Ovary (tissue), 9 donors: ENCODE data around the gene IL1B. TPM values are rescaled to one million over a fixed set of nuclear protein-coding genes. Genes with fewer than 3 reads are reported as not detected.

Experiments
- DNase-seq, 5 donors: peaks; one replicate each; pipeline ENCODE4 v3.0.0-alpha.2; 2019 to 2020
- H3K27ac ChIP-seq, 2 donors: fragments of 200-600 bp; one replicate each; pipeline versions ENCODE4 v1.5.1 to v1.8.0; 2019 to 2022
- H3K27me3 ChIP-seq: fragments of 200-600 bp; one replicate; pipeline ENCODE4 v1.8.0; 2022
- H3K36me3 ChIP-seq: fragments of 200-600 bp; sonication (generic); one replicate; pipeline ENCODE4 v1.5.1; 2019
- H3K4me1 ChIP-seq: one replicate; pipeline ENCODE4 v1.8.1; 2013; ENCODE audit warnings: mild to moderate bottlenecking, moderate library complexity; ENCODE audit not compliant: insufficient read depth
- H3K4me3 ChIP-seq: fragments of 200-600 bp; sonication (generic); one replicate; pipeline ENCODE4 v1.5.1; 2017
- H3K9me3 ChIP-seq, 2 donors: fragments of 200-600 bp in 1 of 2; sonication (generic) in 1 of 2; one replicate each; pipeline versions ENCODE4 v1.5.1 to v1.8.1; 2013 to 2019; ENCODE audit warnings: mild to moderate bottlenecking in 1 of 2, moderate library complexity in 1 of 2
- CTCF ChIP-seq, 3 donors: fragments of 450-650 bp in 2 of 3; fragments of 200-600 bp in 1 of 3; IDR thresholded peaks; one replicate each; pipeline versions ENCODE4 v1.5.1 to v1.8.0; 2016 to 2022; ENCODE audit warnings: antibody characterized with exemption in 3 of 3, mild to moderate bottlenecking in 1 of 3
- EP300 ChIP-seq: sonication (generic); formaldehyde crosslinking; IDR thresholded peaks from one replicate; pipeline ENCODE4 v1.6.1; 2017; ENCODE audit warnings: antibody characterized with exemption
- POLR2A ChIP-seq: fragments of 450-650 bp; IDR thresholded peaks from one replicate; pipeline ENCODE4 v1.6.1; 2017; ENCODE audit warnings: antibody characterized with exemption, mild to moderate bottlenecking, moderate library complexity
- WGBS, 3 donors: extraction: QIAGEN DNeasy Blood & Tissue Kit in 1 of 3; methylation state at CpG; one replicate each; pipeline versions ENCODE4 v1.1.5 to v1.1.7; 2013 to 2017; 5-methylcytosine and 5-hydroxymethylcytosine counted together
- intact Hi-C, 4 donors: fragments of 100-400 bp; cut with DNase I; formaldehyde crosslinking; loops; one replicate each; pipeline versions ENCODE4 v1.11.0 to v1.15.1; 2022 to 2023
- polyA plus RNA-seq, 2 donors: library from polyadenylated mRNA; stranded (reverse); fragments of 200-250 nt in 1 of 2; fragments of 350-450 nt in 1 of 2; fragmentation: Illumina TruSeq in 1 of 2; extraction: RNeasy Lipid Tissue Mini Kit (QIAGEN cat#74804) in 1 of 2; gene quantifications; one replicate each; pipeline ENCODE4 v1.2.3, GENCODE V29; 2013 to 2014
- total RNA-seq, 7 donors: library from RNA; depleted of rRNA in 2 of 7; stranded (reverse); fragments of >200 nt in 2 of 7; fragmentation: NEBNext Ultra II Directional in 3 of 7; extraction: Animal tissue kit (Norgen Biotek cat#: 25700) in 3 of 7; gene quantifications; one replicate each; pipeline versions ENCODE4 v1.1.0 to v1.2.4, GENCODE V29; 2016 to 2023
- donor health status: DM: no; HTN: no; CAD: no; lungs with moderate emphysema.
- donor health status: DM: no; HTN: no; CAD: no.
- donor health status: Bipolar disorder and iron deficiency.
- donor health status: DM: yes; HTN: yes; CAD: no.
- donor health status: DM: no; HTN: no; CAD: no.
- donor health status: DM: yes; HTN: yes; CAD: no.

IL1B gene
- total and polyA plus RNA-seq, 9 donors: 0.39 to 5.2 (median 2.3) TPM; not detected in 1

- DNase-seq: no peak
- Histone ChIP-seq H3K27me3 (no peaks in the 10 kb centered on the region), H3K27ac (no peak overlapping the region), H3K36me3 (no peaks in the 10 kb centered on the region), H3K4me1 (no peaks in the 10 kb centered on the region), H3K4me3 (no peak overlapping the region), H3K9me3 (no peaks in the 10 kb centered on the region)
- 34 to 48% (median 36%) methylated on average over 3 of the region's 3 CpGs for WGBS, 3 donors
- TF ChIP-seq EP300 (no peak), CTCF (IDR thresholded peaks at IDR 0.05) (no peak)
- intact Hi-C loops: no loop called here
These were observed 25.2 kb downstream of the IL1B start for GRCh38 chr2:112811276-112811831.

GRCh38 chr2:112809112-112809511, 27.5 kb downstream of the IL1B start:
- no peak overlapping the region for H3K4me3 ChIP-seq
- no peaks in the 10 kb centered on the region for H3K9me3 ChIP-seq
- no peaks in the 10 kb centered on the region for H3K4me1 ChIP-seq
- intact Hi-C loops: no loop called here
- no peak for TF ChIP-seq POLR2A
- no peak for TF ChIP-seq EP300
- no peak for TF ChIP-seq CTCF (IDR thresholded peaks at IDR 0.05)
- no peaks in the 10 kb centered on the region for H3K27me3 ChIP-seq
- no peak for DNase-seq
- H3K36me3 ChIP-seq: no peaks in the 10 kb centered on the region
- no peak overlapping the region for H3K27ac ChIP-seq

GRCh38 chr2:112807233-112807807, 29.3 kb downstream of the IL1B start:
- Histone ChIP-seq H3K36me3 (no peaks in the 10 kb centered on the region), H3K27me3 (no peaks in the 10 kb centered on the region), H3K9me3 (no peaks in the 10 kb centered on the region), H3K4me1 (no peaks in the 10 kb centered on the region), H3K4me3 (no peak overlapping the region), H3K27ac (no peak overlapping the region)
- intact Hi-C loops: no loop called here
- 91 to 95% (median 94%) methylated on average over 3 of the region's 3 CpGs for WGBS, 3 donors
- no peak for TF ChIP-seq EP300
- no peak for TF ChIP-seq CTCF (IDR thresholded peaks at IDR 0.05)
- no peak for TF ChIP-seq POLR2A
- no peak for DNase-seq

- Histone ChIP-seq H3K36me3 (no peaks in the 10 kb centered on the region), H3K27ac (no peak overlapping the region), H3K27me3 (no peaks in the 10 kb centered on the region), H3K9me3 (no peaks in the 10 kb centered on the region), H3K4me1 (no peaks in the 10 kb centered on the region), H3K4me3 (no peak overlapping the region)
- WGBS, 3 donors: 83 to 90% (median 89%) methylated on average over 11 of the region's 11 CpGs
- intact Hi-C loops: no loop called here
- DNase-seq: no peak
- TF ChIP-seq CTCF (IDR thresholded peaks at IDR 0.05) (no peak), EP300 (no peak), POLR2A (no peak)
These were observed 31.0 kb downstream of the IL1B start for GRCh38 chr2:112805542-112805941.
